GM18517 (cell line): ENCODE measurements around the gene AMACR.
A peak's percentile ranks its signal among the peaks of the same experiment; 100 is the strongest.

Experiments
- ATAC-seq: cut with Tn5 transposase; IDR thresholded peaks from one replicate; pipeline ENCODE4 v1.9.1; 2021; ENCODE audit warnings: mild to moderate bottlenecking, moderate library complexity; ENCODE audit not compliant: unreplicated experiment

AMACR gene

DNA sequence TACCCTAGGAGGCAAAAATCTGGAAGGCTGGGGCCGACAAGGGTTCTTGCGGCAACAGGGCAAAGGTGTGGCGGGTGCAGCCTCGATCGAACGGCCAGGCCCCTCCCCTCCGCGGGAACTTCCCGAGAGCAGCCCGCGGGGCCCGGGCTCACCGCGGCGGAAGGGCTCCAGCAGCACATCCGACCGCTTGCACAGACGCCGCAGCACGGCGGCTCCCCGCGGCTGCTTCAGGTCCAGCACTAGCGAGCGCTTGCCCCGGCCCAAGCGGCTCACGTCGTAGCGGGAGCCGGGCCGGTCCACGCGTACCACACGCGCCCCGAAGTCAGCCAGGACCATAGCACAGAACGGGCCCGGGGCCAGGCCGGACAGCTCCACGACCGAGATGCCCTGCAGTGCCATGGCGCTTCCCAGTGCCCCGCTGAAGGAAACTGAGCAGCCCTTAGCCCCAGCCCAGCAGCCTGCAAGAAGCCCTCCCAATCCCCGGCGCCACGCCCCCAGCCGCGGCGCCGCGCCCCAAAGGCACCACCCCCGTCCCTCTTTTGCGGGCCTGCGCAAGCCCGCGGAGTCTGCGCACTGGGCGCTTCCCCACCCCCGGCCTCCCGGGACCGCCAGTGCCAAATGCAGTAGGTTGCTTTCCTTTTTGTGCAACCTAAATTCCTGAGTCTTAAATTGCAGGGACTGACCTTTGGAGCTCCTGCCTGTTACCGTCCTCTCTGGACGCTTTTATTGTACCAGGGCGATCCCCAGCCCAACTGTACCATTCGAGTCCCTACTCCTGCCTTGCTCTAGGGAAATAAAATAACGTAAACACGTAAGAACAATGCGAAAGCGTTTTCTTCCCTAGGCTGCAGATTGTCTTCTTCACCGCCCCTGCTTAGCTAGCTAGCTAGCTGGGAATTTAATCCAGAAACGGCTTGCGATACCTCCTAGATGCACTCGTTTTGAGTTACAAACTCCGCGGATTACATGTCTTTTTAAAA is at the start of gene AMACR:
Gene AMACR, minus strand, starts transcription at position 430 of the 980 bp plus-strand sequence. Its CDS starts 31 bp downstream, at position 399.
- ATAC-seq, result peak; percentile 90

DNA sequence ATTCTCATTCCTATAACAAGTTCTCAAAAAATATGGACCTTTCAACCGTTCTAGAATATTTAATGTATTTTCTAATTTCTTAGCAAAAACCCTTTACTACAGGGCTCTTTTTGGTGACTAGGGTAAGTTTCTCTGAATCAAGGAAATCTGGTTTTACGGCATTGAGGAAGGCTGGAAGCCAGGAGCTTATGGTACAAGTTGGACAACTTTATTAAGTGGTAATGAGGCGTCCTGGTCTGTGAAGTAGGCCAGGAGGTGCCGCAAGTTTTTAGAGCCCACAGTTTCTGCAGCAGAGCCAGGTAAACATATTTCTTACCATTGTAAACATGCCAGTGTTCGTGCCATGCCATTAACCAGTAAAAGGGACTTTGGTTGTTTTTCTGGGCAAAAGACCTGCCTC is 49.7 kb upstream of the AMACR start:
- no peak for ATAC-seq

DNA sequence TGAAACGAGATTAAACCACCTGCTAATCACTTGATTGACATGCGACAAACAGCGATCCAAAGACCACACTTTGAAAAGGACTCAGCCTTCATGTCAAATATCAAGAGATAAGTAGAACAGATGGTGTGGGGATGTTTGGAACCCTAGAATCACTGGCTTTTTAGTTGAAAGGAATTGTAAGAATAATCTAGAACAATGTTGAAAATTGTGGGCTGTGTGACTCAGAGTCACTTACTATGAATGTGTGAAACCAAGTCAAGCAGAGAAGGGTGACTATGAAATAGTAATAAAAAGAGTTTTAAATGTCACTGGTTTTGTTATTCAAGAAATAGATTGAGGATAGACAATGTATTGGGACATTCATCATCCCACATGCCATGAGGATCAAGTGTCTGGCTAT is 49.3 kb upstream of the AMACR start:
- ATAC-seq, result no peak

DNA sequence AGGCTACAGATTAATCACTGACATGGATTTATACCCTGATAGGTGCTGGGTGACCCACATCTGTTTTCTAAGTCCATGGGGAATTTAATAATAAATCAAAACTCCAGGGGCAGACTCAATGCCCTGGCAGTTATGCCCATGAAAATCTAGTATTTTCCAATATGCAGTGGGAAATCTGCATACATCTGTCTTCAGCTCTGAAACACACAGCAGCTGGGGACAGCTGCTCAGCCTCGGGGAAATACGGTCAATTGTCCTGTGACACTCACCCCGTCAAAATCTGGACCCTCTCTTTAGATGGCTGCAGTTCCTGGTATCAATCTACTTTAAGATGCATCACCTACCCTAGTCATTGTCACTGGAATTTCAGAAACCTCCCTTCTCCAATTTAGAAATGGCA is 47.8 kb upstream of the AMACR start:
- no peak for ATAC-seq

DNA sequence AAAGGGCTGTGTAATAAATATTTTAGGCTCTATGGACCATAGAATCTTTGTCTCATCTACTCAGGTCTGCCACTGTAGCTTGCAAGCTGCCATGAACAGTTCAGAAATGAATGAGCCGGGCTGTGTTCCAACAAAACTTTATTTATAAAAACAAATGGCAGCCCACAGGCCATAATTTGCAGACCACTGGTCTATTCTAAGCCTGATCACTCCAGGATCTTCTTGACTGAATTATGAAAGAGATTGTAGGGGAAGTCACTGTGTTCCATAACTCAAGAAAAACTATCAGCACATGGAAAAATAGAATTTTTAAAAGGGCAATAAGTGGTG is 46.5 kb upstream of the AMACR start:
- ATAC-seq, result no peak

DNA sequence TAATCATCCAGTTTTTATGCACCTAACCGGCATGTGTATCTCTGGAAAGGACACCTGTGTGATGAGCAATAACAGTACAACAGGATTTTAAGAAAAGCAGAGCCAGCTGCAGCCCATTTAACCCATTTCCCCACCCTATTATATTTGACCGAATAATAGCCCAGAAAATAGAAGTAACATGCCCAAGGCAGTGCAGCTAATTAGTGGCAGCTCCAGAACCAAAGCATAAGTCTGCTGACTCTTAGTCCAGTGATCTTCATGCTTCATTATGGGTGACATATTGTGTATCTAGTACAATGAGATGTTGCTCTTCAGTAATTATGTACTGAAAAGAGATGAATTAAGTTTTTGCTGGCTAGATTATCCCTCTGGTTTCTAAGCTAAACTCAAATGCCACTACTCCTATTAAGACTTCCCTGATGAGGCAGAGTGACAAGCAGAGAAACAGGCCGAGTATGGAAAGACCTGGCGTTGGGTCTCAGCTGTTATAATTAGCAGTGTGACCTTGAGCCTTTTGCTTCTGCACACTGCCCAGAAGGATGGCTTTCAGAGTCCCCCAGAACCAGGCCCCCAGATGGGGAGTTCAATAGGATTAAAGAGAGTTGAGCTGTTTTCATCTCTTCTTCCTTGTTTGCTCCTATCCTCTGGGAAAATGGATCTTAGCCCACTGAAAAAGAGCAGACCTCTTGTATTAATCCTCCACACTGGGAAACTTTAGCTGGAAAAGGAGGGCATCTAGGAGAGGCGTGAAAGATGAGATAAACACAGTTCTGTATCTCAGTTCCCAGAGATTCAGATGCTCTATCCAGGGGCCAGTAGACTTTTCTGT is 45.9 kb upstream of the AMACR start:
- ATAC-seq, result no peak

DNA sequence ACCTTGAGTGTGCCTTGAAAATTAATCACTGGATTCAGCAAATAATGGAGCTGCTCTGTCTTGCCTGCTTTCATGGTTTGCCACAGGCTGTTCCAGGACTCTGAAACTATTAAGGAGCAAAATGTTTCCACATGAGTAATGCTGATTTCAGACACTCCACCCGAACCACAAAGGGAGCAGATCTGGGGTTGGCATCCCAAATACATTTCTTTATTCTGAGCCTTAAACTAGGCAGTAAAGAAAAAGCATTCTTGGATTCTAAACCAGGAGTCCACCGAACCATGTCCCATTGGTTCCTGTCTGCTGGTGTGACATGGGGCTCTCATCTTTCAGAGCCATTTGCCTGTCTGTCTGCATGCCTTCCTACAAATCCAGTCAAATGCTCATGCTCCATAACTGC is 45.3 kb upstream of the AMACR start:
- ATAC-seq, result no peak

DNA sequence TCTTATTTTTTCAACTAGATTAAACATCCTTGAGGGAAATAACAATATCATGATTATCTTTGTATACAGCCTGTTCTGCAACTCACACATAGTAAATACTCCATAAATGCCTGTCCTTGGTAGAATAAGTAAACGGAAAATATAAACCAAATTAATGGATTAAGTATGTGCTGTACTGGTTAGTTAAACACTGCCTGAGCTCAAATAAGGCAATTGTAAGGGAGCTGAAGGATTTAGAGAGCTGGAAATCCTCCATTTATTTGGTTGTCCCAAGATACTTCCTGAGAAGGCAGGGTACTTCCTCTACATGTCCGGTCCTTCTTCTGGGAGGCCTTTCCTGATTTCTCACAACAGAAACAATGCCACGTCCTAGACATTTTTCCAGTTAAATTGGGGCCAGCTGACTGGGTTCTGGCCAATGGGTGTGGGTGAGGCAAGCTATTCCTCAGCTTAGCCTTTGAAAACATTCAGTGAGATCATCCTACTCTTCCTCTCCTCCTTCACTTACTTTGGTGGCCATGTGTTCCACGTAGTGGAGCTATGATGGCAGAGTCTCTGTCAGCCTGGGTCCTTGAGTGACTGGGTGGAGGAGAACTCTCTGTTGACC is 43.6 kb upstream of the AMACR start:
- no peak for ATAC-seq

DNA sequence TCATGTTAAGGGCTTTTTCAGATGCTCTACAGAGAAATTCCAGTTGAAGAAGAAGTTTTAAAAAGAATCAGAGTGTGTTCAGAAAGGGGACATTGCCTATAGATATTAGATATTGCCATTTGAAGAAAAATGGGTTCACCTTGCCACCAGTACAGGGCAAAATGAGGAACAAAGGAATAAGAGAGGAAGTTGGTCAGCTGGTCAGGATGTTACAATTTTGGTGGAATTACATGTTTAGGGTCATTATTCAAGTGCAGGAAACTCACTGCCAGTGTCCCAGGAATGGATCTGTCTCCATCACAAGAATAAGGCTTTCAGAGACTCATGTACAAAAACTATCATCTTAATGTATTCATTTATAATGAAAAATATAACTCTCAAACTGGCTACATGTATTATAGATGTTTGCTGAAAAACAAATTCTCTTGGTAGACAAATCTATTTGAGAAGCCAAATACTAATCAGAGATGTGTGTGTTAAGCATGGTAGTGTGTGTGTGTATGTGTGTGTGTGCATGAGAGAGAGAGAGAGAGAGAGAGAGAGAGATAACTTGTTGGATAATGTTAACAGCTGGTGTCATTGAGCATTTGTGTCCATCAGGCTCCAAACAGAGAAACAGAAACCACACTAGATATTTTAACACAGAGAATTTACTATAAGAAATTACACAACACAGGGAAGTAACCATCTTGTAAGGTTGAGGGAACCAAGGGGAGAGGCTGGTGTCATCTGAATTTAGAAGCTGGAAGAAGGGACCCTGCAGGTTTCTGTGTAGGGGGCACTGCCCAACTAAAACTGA is 40.1 kb upstream of the AMACR start:
- no peak for ATAC-seq

DNA sequence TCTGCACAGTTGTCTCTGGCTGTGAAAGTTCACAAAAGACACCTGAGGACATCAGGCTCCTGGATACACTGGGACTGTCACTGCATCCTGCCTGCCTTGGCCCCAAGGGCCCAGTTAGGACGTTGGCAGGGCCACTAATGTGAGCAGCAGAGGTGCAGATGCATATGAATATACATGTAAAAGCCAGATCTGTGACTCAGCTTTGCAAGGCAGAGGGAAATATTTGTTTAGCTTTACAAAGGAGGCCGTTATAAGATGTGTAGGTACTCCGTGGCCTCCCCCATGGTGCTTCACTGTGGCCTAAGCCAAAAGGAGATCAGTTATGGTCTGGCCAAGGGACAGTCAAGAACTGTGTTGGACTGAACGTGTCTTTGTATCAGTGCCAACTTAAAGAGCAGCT is 39.3 kb upstream of the AMACR start:
- no peak for ATAC-seq

DNA sequence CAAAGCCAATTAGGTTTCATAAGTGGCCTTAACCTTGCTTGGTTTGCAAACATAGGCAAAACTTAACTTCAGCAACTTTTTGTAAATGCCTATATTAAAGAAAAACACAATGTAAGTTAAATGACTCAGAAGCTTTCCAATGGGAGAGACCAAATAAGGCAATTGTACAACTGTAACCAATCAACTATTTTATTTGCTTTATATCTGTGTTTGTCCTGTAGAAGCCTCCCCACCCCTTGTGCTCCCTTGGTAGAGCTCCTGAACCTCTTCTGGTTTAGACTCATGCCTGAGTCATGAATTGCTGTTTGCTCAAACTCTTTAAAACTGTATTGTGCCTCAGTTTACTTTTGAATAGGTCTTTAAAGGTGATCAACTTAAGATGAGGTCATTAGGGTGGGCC is 38.1 kb upstream of the AMACR start:
- no peak for ATAC-seq

DNA sequence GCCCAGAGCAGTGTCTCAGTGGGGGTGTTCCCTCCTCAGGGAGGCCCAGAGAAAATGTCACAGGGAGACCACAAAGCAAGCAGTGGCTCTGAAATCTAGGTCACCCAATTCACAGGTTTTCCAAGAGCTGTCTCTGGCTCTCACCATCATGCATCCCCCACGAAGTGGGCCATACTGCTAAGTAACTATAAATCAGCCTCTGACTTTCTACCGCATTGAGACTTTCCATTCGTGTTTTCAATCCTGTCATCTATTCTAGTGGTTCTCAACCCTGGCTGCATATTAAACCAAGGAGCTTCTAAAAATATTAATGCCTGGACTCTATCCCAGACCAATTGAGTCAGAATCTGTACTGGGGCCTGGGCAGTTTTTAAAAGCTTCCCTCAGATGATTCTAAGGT is 37.2 kb upstream of the AMACR start:
- ATAC-seq, result no peak

DNA sequence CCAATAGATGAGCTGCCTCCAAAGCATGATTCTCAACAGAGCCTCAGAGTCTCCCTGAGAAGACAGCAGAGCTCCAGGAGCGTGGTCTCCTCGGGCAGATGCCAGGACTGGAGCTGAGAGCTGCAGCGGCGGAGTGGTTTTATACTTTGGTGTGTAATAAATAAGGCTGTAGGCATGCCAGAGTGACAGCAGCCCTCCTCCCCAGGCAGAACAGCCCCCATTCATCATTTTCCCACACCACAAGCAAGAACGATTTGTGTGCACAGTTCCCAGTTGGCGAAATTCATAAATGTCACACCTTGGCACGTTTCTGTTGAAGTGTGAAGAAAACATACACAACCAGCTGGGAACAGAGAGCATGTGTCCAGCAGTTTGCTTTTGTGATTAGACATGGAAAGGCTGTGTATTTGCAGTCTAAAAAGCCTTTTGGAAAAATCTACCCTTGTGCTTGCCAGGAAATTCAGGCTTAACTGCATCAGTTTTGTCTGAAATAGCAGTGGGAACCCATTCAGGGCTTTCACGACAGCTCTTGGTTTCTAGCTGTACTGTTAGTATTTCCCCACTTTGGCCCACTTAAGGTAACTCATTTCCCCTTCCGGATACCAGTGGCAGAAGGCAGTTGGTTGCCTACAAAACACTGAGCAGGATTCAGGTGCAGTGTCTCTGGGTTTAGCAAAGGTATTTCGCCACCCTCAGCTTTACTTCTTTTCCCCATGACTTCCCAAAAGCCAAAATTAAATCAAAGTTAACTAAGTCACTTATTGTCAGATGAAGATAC is 35.4 kb upstream of the AMACR start, which contains the start of gene C1QTNF3:
Gene C1QTNF3, minus strand, starts transcription at position 115 of the 778 bp plus-strand sequence. Its CDS starts 88 bp downstream, at position 27.
- no peak for ATAC-seq

DNA sequence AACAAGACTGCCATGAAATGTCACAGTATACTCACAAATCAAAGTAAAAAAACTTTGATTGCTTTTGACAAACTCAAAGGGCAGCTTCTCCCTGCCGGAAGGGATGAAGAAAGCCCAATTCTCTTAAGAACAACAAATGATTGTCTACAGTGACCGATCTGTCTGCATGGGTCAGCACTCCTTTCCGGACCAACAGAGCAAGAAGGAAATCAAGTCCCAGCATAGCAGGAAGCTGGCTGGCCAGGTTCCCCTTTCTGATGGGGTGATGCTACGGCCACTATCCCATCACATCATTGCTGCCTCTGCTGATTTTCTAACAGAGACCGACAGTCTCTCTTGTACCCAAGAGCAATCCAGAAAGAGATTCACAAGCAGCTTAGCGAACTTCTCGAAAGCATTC is 34.5 kb upstream of the AMACR start:
- ATAC-seq, result no peak

DNA sequence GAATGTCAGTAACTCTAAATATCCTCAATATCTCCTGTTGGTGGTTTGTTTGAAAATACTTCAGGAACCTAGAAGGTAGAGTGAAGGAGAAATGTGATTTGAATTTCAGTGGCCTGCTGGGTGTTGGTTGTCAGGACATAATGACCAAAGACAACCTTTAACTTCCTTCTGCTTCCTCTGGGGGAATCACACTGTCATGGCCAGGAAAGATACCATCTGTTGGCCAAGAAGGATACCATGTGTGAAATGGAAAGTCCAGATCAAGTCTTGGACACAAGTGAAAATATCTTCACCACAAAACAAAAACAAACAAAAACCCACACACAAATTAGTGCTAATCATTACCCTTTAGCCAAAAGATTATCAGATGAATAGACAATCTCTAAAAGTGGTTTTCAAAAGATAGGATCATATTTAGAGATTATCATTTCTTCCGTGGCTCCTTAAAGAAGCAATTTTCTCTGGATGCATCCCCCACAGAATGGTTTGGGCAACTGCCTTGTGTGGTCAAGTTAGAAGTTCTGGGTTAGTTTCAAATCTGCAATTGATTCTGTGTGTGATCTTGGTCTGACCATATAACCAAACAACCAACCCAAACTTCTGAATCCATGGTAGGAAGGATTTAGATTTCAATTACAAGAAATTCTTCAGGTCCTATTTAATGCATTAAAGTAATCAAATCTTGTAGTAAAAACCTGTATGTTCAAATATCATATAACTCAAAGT is 33.6 kb upstream of the AMACR start:
- ATAC-seq, result no peak

DNA sequence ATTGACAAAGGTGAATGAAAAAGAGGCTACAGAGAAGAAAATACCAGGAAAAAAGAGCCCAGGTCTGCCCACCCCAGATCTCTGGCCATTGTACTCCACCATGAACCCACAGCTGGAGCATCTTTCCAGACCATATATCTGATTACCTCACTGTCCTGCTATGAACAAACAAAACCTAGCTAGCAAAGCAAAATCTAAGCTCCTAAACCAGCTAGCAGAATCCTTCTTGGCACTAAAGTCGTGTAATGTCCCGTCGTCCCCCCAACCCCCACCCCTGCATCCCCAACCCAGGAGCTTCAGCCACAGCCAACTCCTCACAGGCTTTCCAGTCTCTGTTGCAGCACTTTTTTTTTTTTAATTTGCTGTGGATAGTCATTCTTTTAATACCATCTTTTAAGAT is 32.6 kb upstream of the AMACR start:
- no peak for ATAC-seq

DNA sequence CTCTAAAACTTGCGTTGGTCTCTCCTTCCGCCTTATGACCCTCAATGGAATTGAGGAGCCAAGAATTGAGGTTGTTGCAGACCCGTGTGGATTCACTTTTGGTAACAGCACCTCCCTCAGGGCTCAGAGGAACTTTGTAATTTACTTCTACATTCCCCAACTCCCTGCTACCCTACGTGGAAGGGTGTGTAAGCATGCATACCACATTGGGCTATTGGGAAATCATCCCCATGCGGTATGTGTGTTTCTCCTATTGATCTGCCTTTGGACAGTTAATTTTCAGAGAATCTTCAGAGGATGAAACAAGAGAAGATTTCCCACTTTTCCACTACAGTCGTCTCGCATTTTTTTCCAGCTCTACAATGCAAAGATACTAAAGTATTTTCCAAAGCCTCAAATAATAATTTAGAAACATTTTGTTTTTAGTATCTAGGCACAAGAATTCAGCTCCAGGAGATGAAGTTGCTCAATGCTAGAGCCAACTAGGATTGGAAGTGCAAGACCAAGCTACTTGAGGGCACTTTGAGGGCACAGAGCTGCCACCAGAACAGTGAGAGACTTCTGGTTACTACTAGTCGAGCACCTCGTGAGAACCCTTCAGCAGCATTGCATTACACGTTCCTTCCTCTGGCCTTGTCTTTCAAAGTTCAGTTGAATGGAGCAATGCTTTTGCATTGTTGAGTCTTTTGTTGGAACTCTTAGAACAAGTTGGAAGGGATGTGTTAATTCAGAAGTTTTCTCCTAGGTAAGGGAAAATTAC is 31.7 kb upstream of the AMACR start:
- no peak for ATAC-seq

DNA sequence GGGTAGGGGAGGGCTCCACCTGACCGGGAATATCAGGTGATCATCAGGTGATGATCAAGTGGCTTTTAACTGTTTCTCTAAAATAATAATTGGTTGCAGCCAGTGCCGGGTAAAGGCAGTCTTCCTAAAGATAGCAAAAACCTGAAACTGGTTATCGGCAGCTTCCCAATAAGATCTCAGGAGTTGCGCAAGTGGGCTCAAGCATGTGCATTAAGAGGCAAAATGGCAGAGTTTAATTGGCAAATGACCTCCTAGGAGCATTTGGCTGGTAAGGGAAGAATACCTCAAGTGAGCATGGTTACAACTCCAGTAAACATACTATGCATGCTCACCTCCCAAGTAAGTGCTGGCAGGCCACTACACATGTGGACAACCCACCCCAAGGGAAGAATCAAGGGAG is 31.0 kb upstream of the AMACR start:
- ATAC-seq, result no peak

DNA sequence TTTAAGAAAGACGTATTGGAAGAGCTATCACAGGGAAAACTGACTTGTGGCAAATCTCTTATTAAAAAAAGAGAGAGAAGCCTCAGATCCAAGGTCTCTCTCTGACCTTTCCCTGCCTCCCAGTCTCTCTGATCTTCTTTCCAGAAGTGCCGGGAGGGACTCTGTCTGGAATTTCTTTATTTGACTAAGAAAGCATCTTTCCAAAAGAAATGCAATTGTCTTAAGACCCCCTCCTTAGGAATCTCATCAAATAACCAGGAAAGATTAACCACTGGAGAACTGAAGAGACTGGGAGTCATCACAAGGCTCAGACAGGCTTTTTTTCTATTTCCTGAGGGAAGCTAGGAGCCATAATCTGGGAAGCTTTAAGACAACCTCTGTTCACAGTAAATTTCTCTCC is 30.5 kb upstream of the AMACR start:
- ATAC-seq, result no peak
